H1 (cell line): ENCODE results near the gene GDPD3. TPM values are rescaled to one million over a fixed set of nuclear protein-coding genes. Genes with fewer than 3 reads are reported as not detected.

Source experiments
- CTCF ChIA-PET: fragments of 300-600 bp; sonication (Branson Sonifier 250); formaldehyde crosslinking; loops from one replicate; lab custom pipeline; 2021; ENCODE audit not compliant: partially characterized antibody; lab: Charles Lee
- POLR2A ChIA-PET: fragments of 300-600 bp; sonication (Branson Sonifier 250); formaldehyde crosslinking; loops from one replicate; lab custom pipeline; 2021; ENCODE audit warnings: inconsistent platforms; ENCODE audit not compliant: partially characterized antibody; lab: Charles Lee
- DNase-seq, 2 experiments: peaks; one replicate each; pipeline versions ENCODE4 v3.0.0 to v3.0.0-alpha.2; 2010 to 2022; ENCODE audit warnings: low spot score in 2 of 2, low read depth in 1 of 2, mixed read lengths in 1 of 2
- FAIRE-seq: peaks from 2 replicates; lab custom pipeline; 2011; peaks lifted over from hg19 to GRCh38; lab: Jason Lieb, UNC
- H2AFZ ChIP-seq: 2 replicates; pipeline ENCODE4 v1.8.1; 2012; ENCODE audit warnings: low read length, inconsistent platforms
- H2AK5ac ChIP-seq: 2 replicates; pipeline ENCODE4 v1.6.1; 2013; ENCODE audit warnings: low read depth, low read length
- H2BK120ac ChIP-seq: replicated peaks from 2 replicates; pipeline ENCODE3; 2013; ENCODE audit warnings: low read depth, low read length, inconsistent platforms
- H2BK12ac ChIP-seq: 2 replicates; pipeline ENCODE4 v1.6.1; 2013; ENCODE audit warnings: low read depth, low read length
- H2BK15ac ChIP-seq: 2 replicates; pipeline ENCODE4 v1.6.1; 2013; ENCODE audit warnings: low read length
- H2BK20ac ChIP-seq: 2 replicates; pipeline ENCODE4 v1.6.1; 2013; ENCODE audit warnings: low read length
- H2BK5ac ChIP-seq: 2 replicates; pipeline ENCODE4 v1.6.1; 2013; ENCODE audit warnings: low read depth, low read length
- H3K14ac ChIP-seq: 2 replicates; pipeline ENCODE4 v1.6.1; 2013; ENCODE audit warnings: inconsistent platforms; ENCODE audit not compliant: insufficient read length
- H3K18ac ChIP-seq: 2 replicates; pipeline ENCODE4 v1.6.1; 2013; ENCODE audit warnings: low read length; ENCODE audit errors: extremely low read depth
- H3K23ac ChIP-seq: 2 replicates; pipeline ENCODE4 v1.6.1; 2013; ENCODE audit warnings: inconsistent platforms; ENCODE audit not compliant: insufficient read length
- H3K23me2 ChIP-seq: 2 replicates; pipeline ENCODE4 v1.6.1; 2013; ENCODE audit warnings: low read depth, low read length
- H3K27ac ChIP-seq: 2 replicates; pipeline ENCODE4 v1.6.1; 2011; ENCODE audit warnings: low read depth, low read length, inconsistent platforms
- H3K27me3 ChIP-seq, 4 experiments: replicated peaks in 1 of 4; 1 replicate in 1 of 4; 2 replicates in 3 of 4; pipeline versions ENCODE4 v1.6.1 to v1.8.1; 2011 to 2013; ENCODE audit warnings: low read length in 3 of 4, mild to moderate bottlenecking in 3 of 4, inconsistent platforms in 2 of 4, mixed read lengths in 2 of 4, moderate library complexity in 1 of 4; ENCODE audit not compliant: control insufficient read depth in 3 of 4, insufficient read depth in 3 of 4; ENCODE audit errors: extremely low read depth in 1 of 4
- H3K36me3 ChIP-seq, 4 experiments: 2 replicates each; pipeline versions ENCODE4 v1.6.1 to v1.8.1; 2011 to 2013; ENCODE audit warnings: mild to moderate bottlenecking in 4 of 4, low read length in 3 of 4, moderate library complexity in 2 of 4, control low read depth in 1 of 4, inconsistent platforms in 1 of 4; ENCODE audit not compliant: insufficient read depth in 4 of 4, control insufficient read depth in 2 of 4
- H3K4ac ChIP-seq: replicated peaks from 2 replicates; pipeline ENCODE3; 2013; ENCODE audit warnings: low read length, low read depth, mixed read lengths, inconsistent platforms; ENCODE audit not compliant: insufficient read length
- H3K4me1 ChIP-seq, 4 experiments: replicated peaks in 1 of 4; 1 replicate in 1 of 4; 2 replicates in 3 of 4; pipeline versions ENCODE4 v1.6.1 to v1.8.1; 2011 to 2013; ENCODE audit warnings: low read length in 3 of 4, inconsistent platforms in 2 of 4, mixed read lengths in 1 of 4; ENCODE audit not compliant: insufficient read depth in 4 of 4, control insufficient read depth in 3 of 4
- H3K4me2 ChIP-seq, 2 experiments: 2 replicates each; pipeline versions ENCODE4 v1.6.1 to v1.8.1; 2011 to 2013; ENCODE audit warnings: low read depth in 2 of 2, low read length in 2 of 2, control low read depth in 1 of 2, inconsistent platforms in 1 of 2, mild to moderate bottlenecking in 1 of 2; ENCODE audit not compliant: insufficient read depth in 1 of 2
- H3K4me3 ChIP-seq, 4 experiments: fragments of 200-600, 300-600 bp in 1 of 4; sonication (generic), shearing (Covaris generic), sonication (Bioruptor Twin) in 1 of 4; 2 replicates each; pipeline versions ENCODE4 v1.5.1 to v1.8.1; 2011 to 2016; ENCODE audit warnings: low read length in 4 of 4, low read depth in 3 of 4, control low read depth in 2 of 4, inconsistent platforms in 2 of 4, mild to moderate bottlenecking in 2 of 4, mixed read lengths in 1 of 4, moderate library complexity in 1 of 4; ENCODE audit not compliant: insufficient read depth in 2 of 4; ENCODE audit errors: extremely low read depth in 1 of 4
- H3K56ac ChIP-seq: replicated peaks from 2 replicates; pipeline ENCODE3; 2013; ENCODE audit warnings: low read depth, mild to moderate bottlenecking, mixed read lengths, low read length, inconsistent platforms; ENCODE audit not compliant: insufficient read length
- H3K79me1 ChIP-seq: 2 replicates; pipeline ENCODE4 v1.6.1; 2013; ENCODE audit warnings: low read depth, low read length, control low read depth
- H3K79me2 ChIP-seq, 2 experiments: 2 replicates each; pipeline versions ENCODE4 v1.6.1 to v1.8.1; 2012 to 2013; ENCODE audit warnings: low read length in 2 of 2, mild to moderate bottlenecking in 2 of 2, inconsistent platforms in 1 of 2; ENCODE audit not compliant: insufficient read depth in 2 of 2, control insufficient read depth in 1 of 2
- H3K9ac ChIP-seq, 4 experiments: replicated peaks in 1 of 4; 1 replicate in 1 of 4; 2 replicates in 3 of 4; pipeline versions ENCODE4 v1.6.1 to v1.8.1; 2011 to 2013; ENCODE audit warnings: low read depth in 3 of 4, low read length in 3 of 4, control low read depth in 2 of 4, mild to moderate bottlenecking in 2 of 4, moderate library complexity in 2 of 4, inconsistent platforms in 1 of 4; ENCODE audit errors: extremely low read depth in 1 of 4
- H3K9me3 ChIP-seq, 2 experiments: 2 replicates each; pipeline versions ENCODE4 v1.6.1 to v1.8.1; 2012 to 2013; ENCODE audit warnings: mild to moderate bottlenecking in 2 of 2, moderate library complexity in 2 of 2, control low read depth in 1 of 2, inconsistent platforms in 1 of 2, low read depth in 1 of 2, low read length in 1 of 2, mixed read lengths in 1 of 2; ENCODE audit not compliant: insufficient read depth in 2 of 2
- H4K20me1 ChIP-seq, 2 experiments: replicated peaks in 1 of 2; 2 replicates each; pipeline versions ENCODE3 to v1.8.1; 2011 to 2013; ENCODE audit warnings: inconsistent platforms in 2 of 2, low read length in 2 of 2, mild to moderate bottlenecking in 1 of 2; ENCODE audit not compliant: insufficient read depth in 2 of 2, control insufficient read depth in 1 of 2
- H4K5ac ChIP-seq: 2 replicates; pipeline ENCODE4 v1.6.1; 2013; ENCODE audit warnings: low read length, low read depth, mixed read lengths, inconsistent platforms; ENCODE audit not compliant: insufficient read length
- H4K8ac ChIP-seq: 2 replicates; pipeline ENCODE4 v1.8.0; 2013; ENCODE audit warnings: mild to moderate bottlenecking, moderate library complexity, low read length, inconsistent platforms; ENCODE audit not compliant: insufficient read depth; ENCODE audit errors: extremely low read depth
- H4K91ac ChIP-seq: replicated peaks from 2 replicates; pipeline ENCODE3; 2013; ENCODE audit warnings: low read length, mixed read lengths, inconsistent platforms; ENCODE audit not compliant: insufficient read length
- TAF1 ChIP-seq: IDR thresholded peaks from 2 replicates; pipeline ENCODE4 v1.6.1; 2011; ENCODE audit warnings: mild to moderate bottlenecking, low read depth, low read length
- WGBS, 2 experiments: shearing (Covaris generic) in 1 of 2; methylation state at CpG; one replicate each; pipeline versions ENCODE4 v1.1.6 to v1.1.7; 2013 to 2015; ENCODE audit warnings: low lambda C conversion rate in 2 of 2, mixed read lengths in 2 of 2, inconsistent platforms in 1 of 2, low coverage in 1 of 2, missing lambda C conversion rate in 1 of 2; ENCODE audit not compliant: insufficient replicate concordance in 2 of 2, insufficient coverage in 1 of 2, insufficient read length in 1 of 2; ENCODE audit errors: extremely low coverage in 1 of 2, missing lambda C conversion rate in 1 of 2; 5-methylcytosine and 5-hydroxymethylcytosine counted together
- polyA plus RNA-seq, 7 experiments: library from polyadenylated mRNA; depleted of rRNA in 3 of 7; stranded (reverse) in 5 of 7; unstranded in 2 of 7; fragments of >200 nt in 5 of 7; fragments of 200-250 nt in 2 of 7; gene quantifications; 1 replicate in 5 of 7; 2 replicates in 1 of 7; 4 replicates in 1 of 7; pipeline versions ENCODE4 v1.2.1 to v1.2.3, GENCODE V29; 2011 to 2013; ENCODE audit warnings: missing spikeins in 2 of 7, mixed read lengths in 2 of 7
- total RNA-seq: library from RNA; stranded (reverse); fragmentation: NEBNext Ultra II Directional; extraction: Animal tissue kit (Norgen Biotek cat#: 25700); gene quantifications from 2 replicates; pipeline ENCODE4 v1.2.1, GENCODE V29; 2021

The GDPD3 gene
- total and polyA plus RNA-seq, 2 of the 8 experiments (the other 6 are each of a cell fraction or from before 2014, with no cell fraction given) = 0.20 TPM; not detected in 1

DNA sequence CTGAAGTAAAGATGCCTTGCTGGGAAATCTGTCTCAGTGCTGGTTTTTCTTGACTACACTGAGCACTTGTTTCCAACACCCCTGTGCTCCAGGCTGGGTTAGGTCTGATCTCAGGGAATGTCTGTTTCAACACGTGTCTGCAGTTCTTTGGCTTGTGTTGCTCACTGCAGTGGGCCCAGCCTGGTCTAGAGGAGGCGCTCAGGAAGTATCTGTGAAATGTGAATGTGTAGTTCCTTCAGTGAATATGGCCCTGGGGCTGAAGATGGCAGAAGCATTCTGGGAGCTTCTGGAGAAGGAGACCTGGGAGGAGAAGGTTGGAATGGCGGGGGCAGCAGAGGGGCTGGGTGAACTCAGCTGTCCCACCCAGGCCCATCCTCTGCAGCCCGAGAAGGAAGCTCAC is 9.2 kb downstream of the GDPD3 start:
- no peak overlapping the region for H2BK5ac ChIP-seq
- no peak overlapping the region for H3K18ac ChIP-seq
- 90% methylated on average over 4 of the region's 4 CpGs; no CpG with 5 or more reads in 1 of the 2 experiments for WGBS, 2 experiments
- H2BK120ac ChIP-seq = no peak overlapping the region
- H3K36me3 ChIP-seq = peaks cover 9 to 40% (median 23%) of the 10 kb centered on the region in 4 experiments; a peak in 7 of 8 replicates
- H3K4me3 ChIP-seq = no peak overlapping the region
- no peak overlapping the region for H3K9ac ChIP-seq
- no peaks in the 10 kb centered on the region for H3K27me3 ChIP-seq
- H3K56ac ChIP-seq = no peak overlapping the region
- H3K79me1 ChIP-seq = no peaks in the 10 kb centered on the region; the same call in 1 of the 2 replicates
- no peak overlapping the region for H4K91ac ChIP-seq
- H3K27ac ChIP-seq = no peak overlapping the region
- TF ChIP-seq TAF1 = no peak
- no peaks in the 10 kb centered on the region for H3K4me1 ChIP-seq
- H2AK5ac ChIP-seq = no peak overlapping the region
- FAIRE-seq = no peak
- H3K14ac ChIP-seq = no peak overlapping the region
- no peaks in the 10 kb centered on the region for H3K9me3 ChIP-seq
- no peak overlapping the region for H3K4ac ChIP-seq
- H2BK12ac ChIP-seq = no peak overlapping the region
- no peak for DNase-seq
- ChIA-PET POLR2A (interaction anchor here (1.6 to 16.3 kb wide), 4 partner anchors 8 to 38 kb away, joined by 5 to 169 read pairs (median 9); partner anchors contain the start of genes ALDOA, GDPD3, TBX6 and YPEL3), CTCF (interaction anchor here (0.5 to 5.0 kb wide), 5 partner anchors 9 to 345 kb away, joined by 3 to 36 read pairs (median 4); partner anchors contain the start of genes GDPD3 and TBX6)
- no peak overlapping the region for H2AFZ ChIP-seq
- peaks cover 4 to 28% of the 10 kb centered on the region in 2 experiments for H4K20me1 ChIP-seq
- H2BK20ac ChIP-seq = no peak overlapping the region
- no peak overlapping the region for H4K5ac ChIP-seq
- H4K8ac ChIP-seq = no peak overlapping the region
- H3K23me2 ChIP-seq = 0 out of 2 replicates have a peak, but pooled peaks cover 4% of the 10 kb centered on the region
- no peak overlapping the region for H3K23ac ChIP-seq
- H3K4me2 ChIP-seq = no peak overlapping the region
- no peak overlapping the region for H2BK15ac ChIP-seq
- peaks cover 0 to 53% of the 10 kb centered on the region in 2 experiments; a peak in 3 of 4 replicates for H3K79me2 ChIP-seq
